SK-N-SH treated with all-trans-retinoic acid at 6 μM for 48 hours (cell line): ENCODE measurements around the gene IMPA2.
"Not testable (repeated sequence)": the region's sequence is repeated elsewhere in the genome, so short reads cannot be mapped to it uniquely, and the experiment has no call there.

Experiments
- ATAC-seq: fragments of 200-7000 bp; cut with Tn5 transposase; 3 replicates; pipeline ENCODE4 v1.9.1; 2020; ENCODE audit warnings: mild to moderate bottlenecking, moderate library complexity
- BACH2 ChIP-seq: fragments of 250-450 bp; sonication (Bioruptor Pico); IDR thresholded peaks from 2 replicates; pipeline ENCODE4 v1.9.0; 2021; ENCODE audit warnings: mild to moderate bottlenecking, borderline replicate concordance
- CSDC2 ChIP-seq: fragments of 250-450 bp; sonication (Bioruptor Pico); IDR thresholded peaks from 2 replicates; pipeline ENCODE4 v1.5.0; 2020; ENCODE audit warnings: mild to moderate bottlenecking, moderate library complexity
- CSRNP3 ChIP-seq: fragments of 250-450 bp; sonication (Bioruptor Pico); IDR thresholded peaks from 2 replicates; pipeline ENCODE4 v1.5.1; 2021; ENCODE audit warnings: mild to moderate bottlenecking, moderate library complexity
- GLIS3 ChIP-seq: fragments of 250-450 bp; sonication (Bioruptor Pico); IDR thresholded peaks from 2 replicates; pipeline ENCODE4 v1.5.0; 2020; ENCODE audit warnings: mild to moderate bottlenecking, moderate library complexity
- OSR1 ChIP-seq: fragments of 250-450 bp; sonication (Bioruptor Pico); IDR thresholded peaks from 2 replicates; pipeline ENCODE4 v1.8.0; 2022; ENCODE audit warnings: moderate library complexity, mild to moderate bottlenecking, inconsistent platforms
- POU6F1 ChIP-seq: fragments of 250-450 bp; sonication (Bioruptor Pico); IDR thresholded peaks from 2 replicates; pipeline ENCODE4 v1.8.0; 2021; ENCODE audit warnings: low read depth, mild to moderate bottlenecking, moderate library complexity, borderline replicate concordance
- PPARA ChIP-seq: fragments of 250-450 bp; sonication (Bioruptor Pico); IDR thresholded peaks from 2 replicates; pipeline ENCODE4 v1.5.0; 2020; ENCODE audit warnings: mild to moderate bottlenecking, borderline replicate concordance
- RARB ChIP-seq: fragments of 250-450 bp; sonication (Bioruptor Pico); IDR thresholded peaks from 2 replicates; pipeline ENCODE4 v1.8.0; 2021; ENCODE audit warnings: mild to moderate bottlenecking, moderate library complexity
- SNAI2 ChIP-seq: fragments of 250-450 bp; sonication (Bioruptor Pico); IDR thresholded peaks from 2 replicates; pipeline ENCODE4 v1.5.0; 2020; ENCODE audit warnings: mild to moderate bottlenecking, moderate library complexity
- TCF4 ChIP-seq: fragments of 250-450 bp; sonication (Bioruptor Pico); IDR thresholded peaks from 2 replicates; pipeline ENCODE4 v1.8.0; 2021; ENCODE audit warnings: mild to moderate bottlenecking, moderate library complexity, borderline replicate concordance
- TOX ChIP-seq: fragments of 250-450 bp; sonication (Bioruptor Pico); IDR thresholded peaks from 2 replicates; pipeline ENCODE4 v1.8.0; 2021; ENCODE audit warnings: mild to moderate bottlenecking, moderate library complexity, borderline replicate concordance
- TSHZ2 ChIP-seq: fragments of 250-450 bp; sonication (Bioruptor Pico); IDR thresholded peaks from 2 replicates; pipeline ENCODE4 v1.5.0; 2020; ENCODE audit warnings: mild to moderate bottlenecking, moderate library complexity
- ZC3H10 ChIP-seq: fragments of 250-450 bp; sonication (Bioruptor Pico); IDR thresholded peaks from 2 replicates; pipeline ENCODE4 v1.5.1; 2021; ENCODE audit warnings: mild to moderate bottlenecking, moderate library complexity
- ZNF70 ChIP-seq: fragments of 450-650 bp; formaldehyde crosslinking; IDR thresholded peaks from 2 replicates; pipeline ENCODE4 v1.5.0; 2020; ENCODE audit warnings: mild to moderate bottlenecking, moderate library complexity
- ZNF8 ChIP-seq: fragments of 450-650 bp; formaldehyde crosslinking; IDR thresholded peaks from 2 replicates; pipeline ENCODE4 v1.5.0; 2020; ENCODE audit warnings: mild to moderate bottlenecking, moderate library complexity

The IMPA2 gene

GRCh38 chr18:11963991-11964484 is 17.3 kb upstream of the IMPA2 start:
- peak; percentile 44; the same call in 1 of the 3 replicates for ATAC-seq
- no peak for TF ChIP-seq OSR1

DNA sequence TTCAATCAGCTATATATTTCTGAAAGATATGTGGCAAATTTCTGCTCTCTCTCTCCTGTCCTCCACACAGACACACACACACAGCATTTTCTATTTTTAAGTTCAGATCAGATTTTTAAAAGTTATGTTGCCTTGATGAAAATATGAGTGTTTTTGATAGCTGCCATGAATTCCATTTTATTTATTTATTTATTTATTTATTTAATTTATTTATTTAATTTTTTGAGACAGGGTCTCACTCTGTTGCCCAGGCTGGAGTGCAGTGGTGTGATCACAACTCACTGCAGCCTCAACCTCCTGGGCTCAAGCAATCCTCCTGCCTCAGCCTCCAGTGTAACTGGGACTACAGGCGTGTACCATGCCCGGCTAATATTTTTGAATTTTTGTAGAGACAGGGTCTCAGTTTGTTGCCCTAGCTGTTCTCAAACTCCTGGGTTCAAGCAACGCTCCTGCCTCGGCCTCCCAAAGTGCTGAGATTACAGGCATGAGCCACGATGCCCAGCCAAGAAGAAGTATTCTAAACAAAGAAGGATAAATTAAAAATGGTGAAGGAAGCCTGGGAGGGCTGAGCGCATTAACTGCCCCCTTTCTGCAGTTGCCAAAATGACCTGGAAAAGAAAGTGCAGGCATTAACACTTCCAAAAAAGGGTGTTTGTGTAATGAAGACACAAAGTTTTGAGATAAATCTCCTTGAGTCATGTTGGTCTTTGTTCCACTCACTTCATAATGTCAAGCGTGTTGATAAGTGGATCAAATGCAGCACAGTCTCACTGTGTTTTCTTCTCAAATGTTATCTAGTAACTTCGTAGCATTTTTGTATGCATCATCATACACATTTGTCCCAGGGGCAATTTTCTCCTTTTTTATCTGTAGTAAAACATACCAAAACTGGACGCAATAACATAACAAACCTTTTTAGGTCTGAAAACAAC is 11.1 kb upstream of the IMPA2 start:
- ATAC-seq, result no peak
- TF ChIP-seq CSRNP3 (no peak), CSDC2 (no peak), GLIS3 (CRISPR knock-in tag) (no peak), ZNF70 (CRISPR knock-in tag) (no peak), TOX (CRISPR knock-in tag) (no peak)

DNA sequence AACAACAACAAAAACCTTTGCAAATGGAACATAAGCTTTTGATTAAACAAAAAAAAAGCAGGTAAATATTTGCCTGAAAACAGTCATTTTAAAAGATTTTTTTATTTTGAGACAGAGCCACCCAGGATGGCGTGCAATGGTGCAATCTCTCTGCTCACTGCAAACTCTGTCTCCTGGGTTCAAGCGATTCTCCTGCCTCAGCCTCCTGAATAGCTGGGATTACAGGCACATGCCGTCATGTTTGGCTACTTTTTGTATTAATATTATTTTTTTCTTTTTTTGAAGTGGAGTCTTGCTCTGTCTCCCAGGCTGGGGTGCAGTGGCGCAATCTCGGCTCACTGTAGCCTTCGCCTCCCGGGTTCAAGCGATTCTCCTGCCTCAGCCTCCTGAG is 10.5 kb upstream of the IMPA2 start:
- ATAC-seq, result not testable (repeated sequence)

DNA sequence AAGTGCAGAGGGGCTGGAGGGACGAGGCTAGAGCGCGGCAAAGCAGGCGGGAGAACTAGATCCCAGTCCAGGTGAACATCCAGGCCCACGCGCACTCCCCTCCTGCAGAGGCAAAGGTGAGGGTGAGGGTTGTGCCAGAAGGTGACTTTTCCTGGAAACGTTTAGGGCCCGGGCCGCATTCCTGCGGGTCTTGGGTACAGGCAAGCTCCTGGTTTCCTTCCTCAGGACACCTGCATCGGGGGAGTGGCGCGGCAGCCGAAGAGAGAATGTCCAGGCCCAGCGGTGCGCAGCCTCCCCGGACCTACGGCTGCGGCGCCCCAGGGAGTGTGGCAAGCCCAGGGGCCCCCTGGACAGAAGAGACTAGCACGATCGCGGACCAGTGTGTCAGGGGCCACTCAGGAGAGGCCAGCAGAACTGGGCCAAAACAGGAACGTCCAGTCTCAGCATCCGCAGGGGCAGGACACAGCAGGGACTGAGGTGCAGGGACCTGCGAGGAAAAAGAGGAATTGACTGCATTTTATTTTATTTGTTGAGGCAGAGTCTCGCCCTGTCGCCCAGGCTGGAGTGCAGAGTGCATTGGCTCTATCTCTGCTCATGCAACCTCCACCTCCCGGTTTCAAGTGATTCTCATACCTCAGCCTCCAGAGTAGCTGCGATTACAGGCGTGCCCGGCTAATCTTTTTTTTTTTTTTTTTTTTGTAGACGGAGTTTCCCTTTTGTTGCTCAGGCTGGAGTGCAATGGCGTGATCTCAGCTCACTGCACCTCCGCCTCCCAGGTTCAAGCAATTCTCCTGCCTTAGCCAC is 8.7 kb upstream of the IMPA2 start:
- no peak for ATAC-seq
- TF ChIP-seq ZNF70 (CRISPR knock-in tag) (no peak), POU6F1 (no peak), SNAI2 (no peak), BACH2 (no peak)

DNA sequence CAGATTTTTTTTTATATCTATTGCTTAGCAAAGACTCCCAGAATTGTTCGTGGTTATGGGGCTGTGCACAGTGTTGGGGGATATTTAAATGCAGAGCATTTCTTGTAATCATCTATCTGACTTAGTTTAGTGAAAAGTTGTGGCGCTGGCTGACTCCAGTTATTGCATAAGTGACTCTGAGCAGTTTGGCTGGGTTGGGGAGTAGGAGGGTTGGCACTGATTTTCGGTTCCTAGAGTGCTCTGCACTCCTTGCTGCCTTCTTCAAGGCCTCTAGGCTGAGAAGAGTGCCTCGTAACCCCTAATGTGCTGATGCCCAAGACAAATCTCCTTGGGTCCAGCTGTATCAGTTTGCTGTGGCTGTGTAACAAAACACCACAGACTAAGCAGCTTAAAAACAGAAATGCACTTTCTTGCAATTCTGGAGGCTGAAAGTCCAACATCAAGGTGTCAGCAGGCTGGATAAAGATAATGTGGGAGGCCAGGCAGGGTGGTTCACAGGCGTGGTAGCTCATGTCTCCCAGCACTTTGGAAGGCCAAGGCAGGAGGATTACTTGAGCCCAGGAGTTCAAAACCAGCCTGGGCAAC is 6.5 kb upstream of the IMPA2 start:
- no peak for ATAC-seq
- TF ChIP-seq ZNF70 (CRISPR knock-in tag) (no peak), TCF4 (CRISPR knock-in tag) (no peak), TSHZ2 (CRISPR knock-in tag) (no peak), ZNF8 (CRISPR knock-in tag) (no peak), PPARA (CRISPR knock-in tag) (no peak), POU6F1 (no peak), ZC3H10 (CRISPR knock-in tag) (no peak), RARB (CRISPR knock-in tag) (no peak), BACH2 (no peak), GLIS3 (CRISPR knock-in tag) (no peak)
